GM18951 (cell line): Measurements from ENCODE around the gene RPS19.

Experiments
- POLR2A ChIP-seq: IDR thresholded peaks from 4 replicates; pipeline ENCODE4 v1.6.1; 2011; ENCODE audit warnings: mild to moderate bottlenecking; ENCODE audit not compliant: insufficient read length, insufficient read depth; ENCODE audit errors: extremely low read depth
- in situ Hi-C: fragments of 300-500 bp; cut with MboI; formaldehyde crosslinking; loops from one replicate; pipeline ENCODE4 v1.12.0; 2022; ENCODE audit warnings: low sequenced_read_pairs, mixed read lengths, inconsistent platforms; ENCODE audit not compliant: unreplicated experiment

The RPS19 gene

DNA sequence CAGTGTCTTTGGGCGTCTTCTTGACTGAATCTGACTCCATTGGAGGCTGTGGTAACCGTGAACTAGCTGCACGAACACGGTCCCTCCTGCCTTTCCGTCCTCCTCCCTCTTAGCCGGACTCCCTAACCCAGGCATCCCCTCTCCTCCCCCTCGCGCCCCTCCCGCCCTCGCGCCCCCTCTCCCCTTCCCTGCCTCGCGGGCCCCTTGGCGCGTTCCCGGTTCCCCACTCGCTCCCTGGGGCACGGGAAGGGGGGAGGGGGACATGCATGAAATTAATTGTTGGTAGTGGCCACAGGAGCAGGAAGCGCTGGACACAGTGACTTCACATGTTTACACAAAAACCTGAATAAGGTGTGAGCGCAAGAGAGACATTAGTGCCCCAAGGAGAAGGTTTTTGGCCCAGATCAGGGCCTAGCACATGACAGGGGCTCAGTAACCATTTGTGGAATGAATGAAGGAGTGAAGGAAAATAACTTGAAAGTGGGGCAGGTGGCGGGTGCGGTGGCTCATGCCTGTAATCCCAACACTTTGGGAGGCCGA lies 14.9 kb upstream of the RPS19 start:
- no peak for TF ChIP-seq POLR2A
- in situ Hi-C loops: no loop called here

DNA sequence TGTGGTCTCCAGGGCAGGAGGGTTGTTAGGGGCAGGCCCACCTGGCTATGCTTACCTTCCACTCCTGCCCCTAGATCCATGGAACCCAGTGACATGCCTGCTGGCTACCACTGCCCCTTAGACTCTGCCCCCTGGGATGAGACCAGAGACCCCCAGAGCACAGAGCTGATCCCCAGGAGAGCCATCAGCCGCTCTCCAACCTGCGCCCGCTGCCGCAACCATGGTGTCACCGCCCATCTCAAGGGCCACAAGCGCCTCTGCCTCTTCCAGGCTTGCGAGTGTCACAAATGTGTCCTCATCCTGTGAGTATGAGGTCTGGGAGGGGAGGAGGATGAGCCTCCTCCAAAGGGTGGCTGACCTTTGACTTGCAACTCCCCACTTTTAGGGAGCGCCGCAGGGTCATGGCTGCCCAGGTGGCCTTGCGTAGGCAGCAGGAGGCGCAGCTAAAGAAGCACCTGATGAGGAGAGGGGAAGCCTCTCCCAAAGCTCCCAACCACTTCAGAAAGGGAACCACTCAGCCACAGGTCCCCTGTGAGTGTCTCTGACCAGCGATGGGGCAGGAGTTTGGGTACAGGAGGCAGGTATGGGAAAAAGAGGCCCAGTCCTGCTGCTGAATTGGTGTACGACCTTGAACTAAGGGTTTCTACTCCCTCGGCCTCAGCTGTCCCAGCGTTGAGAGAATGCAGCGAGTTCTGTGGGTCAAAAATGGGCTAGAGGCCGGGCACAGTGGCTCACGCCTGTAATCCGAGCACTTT lies 12.5 kb upstream of the RPS19 start:
- in situ Hi-C loops: no loop called here
- TF ChIP-seq POLR2A: no peak

DNA sequence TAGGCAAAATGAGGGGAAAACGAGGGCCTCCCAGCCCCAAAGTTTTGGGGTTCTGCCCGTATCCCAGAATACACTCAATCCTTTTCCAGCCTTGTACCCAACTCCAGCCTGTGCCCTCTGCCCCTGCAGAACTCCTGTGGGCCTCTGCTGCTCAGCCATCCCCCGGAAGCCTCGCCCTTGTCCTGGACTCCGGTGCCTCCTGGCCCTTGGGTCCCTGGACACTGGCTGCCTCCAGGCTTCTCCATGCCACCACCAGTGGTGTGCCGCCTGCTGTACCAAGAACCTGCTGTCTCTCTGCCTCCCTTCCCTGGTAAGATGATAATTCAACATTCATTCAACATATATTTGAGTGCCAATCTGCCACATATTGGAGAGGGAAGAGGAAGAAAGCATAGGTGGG lies 11.4 kb upstream of the RPS19 start:
- no peak for TF ChIP-seq POLR2A
- in situ Hi-C loops: no loop called here

DNA sequence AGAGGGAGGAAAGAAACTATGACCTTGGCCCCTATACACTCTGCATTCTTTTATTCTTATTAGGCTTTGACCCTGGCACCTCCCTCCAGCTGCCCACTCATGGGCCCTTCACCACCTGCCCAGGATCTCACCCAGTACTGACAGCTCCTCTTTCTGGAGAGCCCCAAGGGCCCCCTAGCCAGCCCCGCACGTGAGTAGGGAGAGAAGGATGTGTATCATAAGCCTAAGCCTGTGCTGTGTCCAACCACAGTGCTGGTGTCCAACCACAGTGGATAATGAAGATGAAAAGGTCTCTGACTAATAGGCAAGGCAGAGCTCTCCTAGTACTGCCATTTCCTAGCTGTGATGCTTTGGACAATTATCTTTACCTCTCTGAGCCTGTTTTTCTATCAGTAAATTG lies 11.0 kb upstream of the RPS19 start:
- in situ Hi-C loops: no loop called here
- TF ChIP-seq POLR2A: no peak

DNA sequence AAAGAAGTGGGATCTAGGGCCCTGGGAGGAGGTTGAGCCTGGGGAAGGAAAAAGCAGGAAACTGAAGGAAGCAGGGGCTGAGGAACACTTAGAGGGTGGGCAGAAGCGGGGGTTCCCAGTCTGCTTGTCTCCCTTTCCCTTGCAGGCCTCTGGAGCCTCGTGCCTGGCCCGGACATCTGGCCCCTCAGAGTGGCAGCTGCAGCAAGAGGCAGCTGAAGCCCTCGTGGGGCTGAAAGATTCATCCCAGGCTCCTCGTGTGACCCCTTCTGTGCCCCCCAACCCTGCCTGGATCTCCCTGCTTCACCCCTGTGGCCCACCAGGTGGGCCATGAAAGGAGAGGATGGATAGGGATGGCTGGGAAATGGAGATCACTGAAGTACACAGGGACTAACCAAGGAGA lies 9.7 kb upstream of the RPS19 start:
- in situ Hi-C loops: no loop called here
- no peak for TF ChIP-seq POLR2A

DNA sequence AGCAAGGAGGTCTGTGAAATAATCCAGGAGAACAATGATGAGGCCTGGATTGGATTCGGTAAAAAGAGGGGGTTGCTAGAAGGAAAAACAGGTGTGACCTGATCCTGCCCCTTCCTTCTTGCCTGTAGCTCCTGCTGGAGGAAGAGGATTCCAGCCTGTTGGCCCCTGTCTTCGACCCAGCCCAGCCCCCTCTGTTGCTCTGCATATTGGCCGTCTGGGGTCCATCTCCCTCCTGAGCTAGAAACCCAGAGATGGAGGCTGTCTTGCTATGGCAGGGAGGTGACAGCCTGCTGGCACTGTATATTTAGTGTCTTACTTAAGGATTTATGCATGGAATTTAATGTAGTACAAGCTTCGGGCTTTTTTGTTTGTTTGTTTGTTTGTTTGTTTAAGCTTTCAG lies 8.6 kb upstream of the RPS19 start:
- TF ChIP-seq POLR2A: no peak
- in situ Hi-C loops: no loop called here

DNA sequence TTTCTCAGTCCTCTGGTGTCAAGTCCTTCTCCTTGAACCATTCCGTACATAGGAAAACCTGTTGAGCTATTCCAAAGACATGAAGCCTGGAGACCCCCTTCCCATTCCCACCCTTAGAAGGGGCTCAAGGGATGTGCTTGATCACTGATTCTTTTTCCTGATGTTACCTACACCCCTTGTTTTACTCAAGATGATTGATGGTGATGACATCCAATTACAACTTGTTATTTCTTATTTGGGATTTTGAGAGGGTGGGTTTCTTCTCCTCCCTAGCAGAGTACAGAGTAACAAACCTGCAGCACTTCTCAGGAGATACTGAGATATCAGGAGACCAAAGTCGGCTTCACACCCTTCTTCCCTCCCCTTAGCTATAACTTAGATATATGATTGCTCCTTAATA lies 6.7 kb upstream of the RPS19 start:
- in situ Hi-C loops: no loop called here

DNA sequence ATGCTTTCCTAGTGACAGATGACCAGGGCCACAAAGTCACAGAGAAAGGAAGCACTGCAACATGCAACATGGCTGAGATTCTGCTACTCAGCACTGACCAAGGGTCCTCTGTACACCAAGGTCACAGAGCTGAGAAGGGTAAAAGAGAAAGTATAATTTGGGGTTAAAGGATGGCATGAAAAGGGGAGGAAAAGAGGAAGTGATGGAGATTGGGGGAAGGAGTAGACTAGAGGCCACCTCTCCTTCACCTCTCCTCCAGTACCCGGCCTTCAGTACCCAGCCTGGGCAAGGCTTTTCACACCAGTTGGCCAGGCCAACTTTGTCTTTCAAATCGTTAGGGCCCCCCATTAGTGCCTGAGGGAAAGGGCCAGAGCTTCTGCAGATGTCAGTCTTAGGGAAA lies 6.3 kb upstream of the RPS19 start:
- no peak for TF ChIP-seq POLR2A
- in situ Hi-C loops: no loop called here

More for the DNA sequence above, 6.7 kb upstream of the RPS19 start:
- TF ChIP-seq POLR2A: no peak

DNA sequence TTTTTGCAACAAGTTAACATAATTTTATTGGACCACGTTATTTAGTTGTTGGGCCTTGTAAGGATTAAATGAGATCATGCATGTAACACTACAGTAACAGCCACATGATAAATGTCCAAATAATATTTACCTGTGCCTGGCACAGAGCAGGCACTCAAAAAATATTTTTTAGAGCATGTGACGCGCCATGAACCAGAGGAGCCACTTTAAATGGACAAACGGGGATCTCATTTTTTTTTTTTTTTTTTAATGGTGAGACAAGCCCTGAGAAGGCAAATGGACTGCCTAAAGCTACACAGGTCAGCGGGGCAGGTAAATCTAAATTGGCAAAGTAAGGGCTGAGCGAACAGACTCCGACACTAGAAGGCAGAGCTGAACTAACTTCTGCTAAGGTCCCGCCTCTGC lies 840 bp upstream of the RPS19 start:
- in situ Hi-C loops: no loop called here
- TF ChIP-seq POLR2A: no peak

DNA sequence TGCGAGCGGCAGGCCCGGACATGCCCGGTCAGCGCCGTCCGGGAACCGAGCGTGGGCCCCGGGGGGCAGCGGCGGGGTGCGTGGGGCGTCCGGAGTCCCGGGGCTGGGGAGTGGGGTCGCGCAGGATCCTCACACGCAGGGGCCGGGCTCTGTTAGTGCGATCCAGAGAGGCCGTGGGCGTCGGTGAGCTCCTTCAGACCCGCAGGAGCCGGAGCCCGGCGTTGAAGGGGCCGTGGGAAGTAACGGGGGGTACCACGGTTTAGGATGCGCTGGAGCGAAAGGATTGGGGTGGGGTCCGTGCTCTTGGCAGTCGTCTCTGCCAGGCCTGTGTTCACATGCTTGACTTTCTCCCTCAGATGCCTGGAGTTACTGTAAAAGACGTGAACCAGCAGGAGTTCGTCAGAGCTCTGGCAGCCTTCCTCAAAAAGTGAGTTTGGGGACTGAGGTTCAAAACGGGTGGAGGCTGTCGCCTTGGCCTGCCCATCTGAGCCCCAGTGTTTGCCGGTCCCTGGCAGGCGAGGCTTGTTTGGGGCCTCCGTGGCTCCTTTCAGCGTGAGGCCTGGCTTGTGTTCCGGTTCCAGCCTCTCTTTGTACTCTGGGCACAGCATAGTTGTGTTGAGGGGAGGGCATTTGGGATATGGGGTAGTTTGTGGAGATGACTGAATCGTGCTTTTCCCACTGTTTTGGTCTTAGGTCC lies 512 bp downstream of the RPS19 start:
- in situ Hi-C loops: no loop called here
- no peak for TF ChIP-seq POLR2A

DNA sequence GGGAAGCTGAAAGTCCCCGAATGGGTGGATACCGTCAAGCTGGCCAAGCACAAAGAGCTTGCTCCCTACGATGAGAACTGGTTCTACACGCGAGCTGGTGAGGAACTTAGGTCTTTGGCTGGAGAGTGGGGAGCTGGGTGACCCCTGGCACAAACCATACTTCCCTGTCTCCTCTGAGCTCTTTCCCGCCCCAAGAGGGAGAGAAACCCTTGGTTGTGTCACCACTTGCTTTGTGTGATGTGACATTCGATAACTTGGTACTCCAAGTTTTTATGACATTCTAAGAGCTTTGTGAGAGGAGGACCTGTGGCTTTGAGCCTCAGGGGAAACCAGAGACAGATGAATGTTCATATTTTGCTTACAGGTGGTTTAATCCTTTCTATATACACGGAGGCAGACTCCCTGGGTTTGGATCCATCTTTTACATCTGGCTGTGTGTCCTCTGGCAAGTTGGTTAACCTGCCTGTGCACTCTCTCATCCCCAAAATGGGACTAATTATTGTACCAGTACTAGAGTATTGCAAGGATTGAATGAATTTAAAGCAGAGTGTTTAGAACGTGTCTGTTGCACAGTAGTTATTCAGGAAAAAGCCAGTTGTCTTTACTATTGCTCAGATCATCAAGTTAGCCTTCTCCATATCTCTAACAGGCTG lies 1.2 kb downstream of the RPS19 start:
- in situ Hi-C loops: no loop called here
- TF ChIP-seq POLR2A: no peak

DNA sequence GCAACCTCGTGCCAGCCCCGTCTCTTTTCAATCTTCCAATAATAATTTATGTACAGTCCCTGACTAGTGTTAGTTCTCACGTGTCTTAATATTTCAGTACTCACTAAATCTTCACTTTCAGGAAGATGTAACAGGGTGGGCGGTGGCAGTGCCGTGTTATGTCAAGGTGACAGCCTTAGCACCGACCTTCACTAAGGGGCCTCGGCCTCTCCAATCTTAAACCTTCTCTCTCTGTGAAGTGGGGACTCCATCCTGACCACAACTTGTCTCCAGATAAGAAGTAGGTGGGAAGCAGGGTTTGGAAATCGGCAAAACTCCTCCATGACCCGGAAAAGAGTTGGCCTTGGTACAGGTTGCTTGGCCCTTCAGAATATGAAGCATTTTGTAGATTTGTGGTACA lies 1.8 kb downstream of the RPS19 start:
- no peak for TF ChIP-seq POLR2A
- in situ Hi-C loops: no loop called here

DNA sequence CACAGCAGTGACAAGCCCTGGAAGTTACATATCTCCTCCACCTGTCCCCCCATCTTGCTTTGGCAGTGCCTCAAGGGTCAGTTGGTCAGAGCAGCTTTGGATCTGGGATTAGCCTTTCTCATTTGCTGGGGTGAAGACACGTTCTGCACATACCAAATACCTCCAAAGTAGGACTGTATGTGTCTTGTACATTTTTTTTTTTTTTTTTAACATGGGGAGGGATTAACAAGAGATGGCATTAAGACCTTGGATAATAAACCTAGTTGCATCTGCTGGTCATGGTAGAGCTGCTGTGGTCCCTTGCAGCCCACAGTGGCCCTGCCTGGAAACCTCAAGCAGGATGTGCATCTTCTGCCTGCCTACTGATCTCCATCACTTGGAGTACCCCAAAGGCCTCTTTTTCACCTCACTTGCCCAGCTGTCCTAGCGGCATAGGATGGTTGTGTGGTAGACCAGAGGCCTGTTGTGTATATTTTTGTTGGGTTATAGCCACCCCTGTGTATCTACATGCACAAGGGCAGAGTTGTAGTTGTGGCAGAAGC lies 2.5 kb downstream of the RPS19 start:
- no peak for TF ChIP-seq POLR2A
- in situ Hi-C loops: no loop called here
